Skeletal muscle satellite cell (primary cell): ENCODE measurements around the gene PAAF1.
"Not testable (repeated sequence)": the region's sequence is repeated elsewhere in the genome, so short reads cannot be mapped to it uniquely, and the experiment has no call there.

Experiments used
- H3K27me3 ChIP-seq: 2 replicates; pipeline ENCODE4 v1.7.0; 2013; ENCODE audit warnings: low read length; ENCODE audit not compliant: control insufficient read depth, insufficient read depth
- H3K36me3 ChIP-seq: 2 replicates; pipeline ENCODE4 v1.7.0; 2013; ENCODE audit warnings: mild to moderate bottlenecking, control low read depth, low read length; ENCODE audit not compliant: insufficient read depth
- H3K4me1 ChIP-seq: 2 replicates; pipeline ENCODE4 v1.7.0; 2013; ENCODE audit warnings: low read length; ENCODE audit not compliant: control insufficient read depth, insufficient read depth
- H3K4me2 ChIP-seq: 2 replicates; pipeline ENCODE4 v1.7.0; 2013; ENCODE audit warnings: mild to moderate bottlenecking, low read length
- H3K4me3 ChIP-seq: 2 replicates; pipeline ENCODE4 v1.7.0; 2013; ENCODE audit warnings: low read length
- H3K9ac ChIP-seq: 2 replicates; pipeline ENCODE4 v1.7.0; 2013; ENCODE audit warnings: mild to moderate bottlenecking, low read depth, low read length, moderate library complexity
- H3K9me3 ChIP-seq: replicated peaks from 2 replicates; pipeline ENCODE4 v1.7.0; 2013; ENCODE audit warnings: mild to moderate bottlenecking, control low read depth, low read length

The PAAF1 gene

GRCh38 chr11:73931039-73931645, 54.3 kb downstream of the PAAF1 start:
- Histone ChIP-seq H3K9me3 (no peaks in the 10 kb centered on the region), H3K36me3 (peaks cover 9% of the 10 kb centered on the region), H3K27me3 (no peaks in the 10 kb centered on the region), H3K4me1 (no peaks in the 10 kb centered on the region), H3K4me3 (no peak overlapping the region), H3K9ac (no peak overlapping the region), H3K4me2 (no peak overlapping the region)

- peaks cover 8% of the 10 kb centered on the region for H3K36me3 ChIP-seq
- no peaks in the 10 kb centered on the region for H3K9me3 ChIP-seq
- H3K9ac ChIP-seq = no peak overlapping the region
- H3K4me3 ChIP-seq = no peak overlapping the region
- no peaks in the 10 kb centered on the region for H3K27me3 ChIP-seq
- H3K4me2 ChIP-seq = no peak overlapping the region
- H3K4me1 ChIP-seq = no peaks in the 10 kb centered on the region
Observed at GRCh38 chr11:73931951-73932350, 55.2 kb downstream of the PAAF1 start.

GRCh38 chr11:73932781-73933180, 56.0 kb downstream of the PAAF1 start:
- no peak overlapping the region for H3K9ac ChIP-seq
- no peaks in the 10 kb centered on the region for H3K4me1 ChIP-seq
- H3K36me3 ChIP-seq = peaks cover 3% of the 10 kb centered on the region
- H3K27me3 ChIP-seq = no peaks in the 10 kb centered on the region
- no peaks in the 10 kb centered on the region for H3K9me3 ChIP-seq
- no peak overlapping the region for H3K4me3 ChIP-seq
- H3K4me2 ChIP-seq = no peak overlapping the region

- H3K9me3 ChIP-seq, H3K4me3 ChIP-seq, H3K36me3 ChIP-seq, H3K4me1 ChIP-seq, H3K4me2 ChIP-seq, H3K27me3 ChIP-seq, H3K9ac ChIP-seq: not testable (repeated sequence)
Observed at GRCh38 chr11:73936047-73936446, 59.2 kb downstream of the PAAF1 start.

- Histone ChIP-seq H3K27me3 (no peaks in the 10 kb centered on the region), H3K9ac (no peak overlapping the region), H3K4me3 (no peak overlapping the region), H3K4me1 (no peaks in the 10 kb centered on the region), H3K9me3 (peaks cover 4% of the 10 kb centered on the region), H3K4me2 (no peak overlapping the region), H3K36me3 (no peaks in the 10 kb centered on the region)
Observed at GRCh38 chr11:73939096-73939495, 62.3 kb downstream of the PAAF1 start.

GRCh38 chr11:73940801-73941570, 64.2 kb downstream of the PAAF1 start:
- H3K9me3 ChIP-seq = peaks cover 4% of the 10 kb centered on the region
- no peaks in the 10 kb centered on the region for H3K27me3 ChIP-seq

GRCh38 chr11:73942010-73942409, 65.2 kb downstream of the PAAF1 start:
- Histone ChIP-seq H3K4me2 (no peak overlapping the region), H3K9ac (no peak overlapping the region), H3K4me3 (no peak overlapping the region), H3K27me3 (no peaks in the 10 kb centered on the region), H3K4me1 (no peaks in the 10 kb centered on the region), H3K9me3 (peaks cover 4% of the 10 kb centered on the region), H3K36me3 (no peaks in the 10 kb centered on the region)

More at GRCh38 chr11:73940801-73941570, 64.2 kb downstream of the PAAF1 start:
- Histone ChIP-seq H3K9ac (no peak overlapping the region), H3K4me1 (no peaks in the 10 kb centered on the region), H3K4me3 (no peak overlapping the region), H3K4me2 (no peak overlapping the region), H3K36me3 (no peaks in the 10 kb centered on the region)

GRCh38 chr11:73944085-73944484, 67.3 kb downstream of the PAAF1 start:
- no peaks in the 10 kb centered on the region for H3K36me3 ChIP-seq

GRCh38 chr11:73944901-73945300, 68.1 kb downstream of the PAAF1 start:
- H3K4me1 ChIP-seq = no peaks in the 10 kb centered on the region
- no peak overlapping the region for H3K9ac ChIP-seq
- no peaks in the 10 kb centered on the region for H3K36me3 ChIP-seq
- no peaks in the 10 kb centered on the region for H3K27me3 ChIP-seq
- H3K9me3 ChIP-seq = no peaks in the 10 kb centered on the region
- no peak overlapping the region for H3K4me3 ChIP-seq
- no peak overlapping the region for H3K4me2 ChIP-seq

More at GRCh38 chr11:73944085-73944484, 67.3 kb downstream of the PAAF1 start:
- Histone ChIP-seq H3K4me1 (no peaks in the 10 kb centered on the region), H3K4me3 (no peak overlapping the region), H3K27me3 (no peaks in the 10 kb centered on the region), H3K4me2 (no peak overlapping the region), H3K9ac (no peak overlapping the region), H3K9me3 (peaks cover under 1% of the 10 kb centered on the region)

GRCh38 chr11:73945396-73945795, 68.6 kb downstream of the PAAF1 start:
- no peaks in the 10 kb centered on the region for H3K4me1 ChIP-seq
- no peak overlapping the region for H3K4me3 ChIP-seq
- no peaks in the 10 kb centered on the region for H3K36me3 ChIP-seq
- H3K4me2 ChIP-seq = no peak overlapping the region
- no peaks in the 10 kb centered on the region for H3K9me3 ChIP-seq
- H3K9ac ChIP-seq = no peak overlapping the region
- H3K27me3 ChIP-seq = no peaks in the 10 kb centered on the region

- Histone ChIP-seq H3K27me3 (no peaks in the 10 kb centered on the region), H3K9ac (no peak overlapping the region), H3K4me1 (peaks cover 2% of the 10 kb centered on the region), H3K4me2 (no peak overlapping the region), H3K9me3 (no peaks in the 10 kb centered on the region), H3K36me3 (no peaks in the 10 kb centered on the region), H3K4me3 (no peak overlapping the region)
Observed at GRCh38 chr11:73946798-73947458, 70.1 kb downstream of the PAAF1 start.
